OCI-LY3 (cell line): Measurements from ENCODE around the gene MARCHF4.
A peak's percentile ranks its signal among the peaks of the same experiment; 100 is the strongest.

ENCODE experiments used
- H2AFZ ChIP-seq: fragments of 200-600, 300-600 bp; shearing (Covaris generic); 2 replicates; pipeline ENCODE4 v1.6.0; 2014; ENCODE audit warnings: antibody characterized with exemption, low read depth, low read length
- H3K27ac ChIP-seq: fragments of 200-600, 300-600 bp; sonication (generic); 2 replicates; pipeline ENCODE4 v1.5.1; 2014; ENCODE audit warnings: mild to moderate bottlenecking, low read length, moderate library complexity, mixed read lengths
- H3K27me3 ChIP-seq: fragments of 200-600, 300-600 bp; sonication (generic); 2 replicates; pipeline ENCODE4 v1.6.1; 2014; ENCODE audit warnings: low read depth, low read length, mixed read lengths
- H3K36me3 ChIP-seq: fragments of 200-600, 300-600 bp; sonication (generic); replicated peaks from 2 replicates; pipeline ENCODE3; 2014; ENCODE audit warnings: low read depth, low read length, mixed read lengths
- H3K4me1 ChIP-seq: fragments of 300-600, 200-600 bp; sonication (generic); 2 replicates; pipeline ENCODE4 v1.6.1; 2014; ENCODE audit warnings: low read length, mixed read lengths
- H3K4me2 ChIP-seq: fragments of 200-600, 300-600 bp; sonication (generic); 2 replicates; pipeline ENCODE4 v1.6.1; 2014; ENCODE audit warnings: low read length, mixed read lengths
- H3K4me3 ChIP-seq: fragments of 300-600, 200-600 bp; sonication (generic); 2 replicates; pipeline ENCODE4 v1.5.1; 2014; ENCODE audit warnings: antibody characterized with exemption, mild to moderate bottlenecking, low read length, moderate library complexity
- H3K79me2 ChIP-seq: fragments of 300-600, 200-600 bp; shearing (Covaris generic); 2 replicates; pipeline ENCODE4 v1.6.1; 2014; ENCODE audit warnings: mild to moderate bottlenecking, low read length, mixed read lengths
- H3K9ac ChIP-seq: fragments of 300-600, 200-600 bp; shearing (Covaris generic); 2 replicates; pipeline ENCODE4 v1.6.0; 2014; ENCODE audit warnings: mild to moderate bottlenecking, low read length, moderate library complexity
- H3K9me3 ChIP-seq: fragments of 200-600, 300-600 bp; shearing (Covaris generic); 2 replicates; pipeline ENCODE4 v1.6.1; 2014; ENCODE audit warnings: low read length, mixed read lengths; ENCODE audit not compliant: insufficient read depth
- H4K20me1 ChIP-seq: fragments of 200-600, 300-600 bp; sonication (generic); 2 replicates; pipeline ENCODE4 v1.6.1; 2016; ENCODE audit warnings: low read length, mixed read lengths; ENCODE audit not compliant: insufficient read depth
- EZH2phosphoT487 ChIP-seq: fragments of 200-600 bp; shearing (Covaris generic); IDR thresholded peaks from 2 replicates; pipeline ENCODE4 v1.6.1; 2018; ENCODE audit warnings: antibody characterized with exemption, mixed run types, low read depth
- TF ChIP-seq, protein P1 (sequence below): fragments of 200-600, 300-600 bp; sonication (generic); IDR thresholded peaks from 2 replicates; pipeline ENCODE4 v1.5.1; 2014; ENCODE audit warnings: antibody characterized with exemption, low read length, low read depth

The MARCHF4 gene

GRCh38 chr2:216350214-216350791 is 22.0 kb downstream of the MARCHF4 start:
- no peaks in the 10 kb centered on the region for H3K36me3 ChIP-seq
- H2AFZ ChIP-seq, result no peak overlapping the region
- peaks cover 14% of the 10 kb centered on the region for H3K4me1 ChIP-seq
- H3K9me3 ChIP-seq, result no peaks in the 10 kb centered on the region
- TF ChIP-seq, protein P1, sequence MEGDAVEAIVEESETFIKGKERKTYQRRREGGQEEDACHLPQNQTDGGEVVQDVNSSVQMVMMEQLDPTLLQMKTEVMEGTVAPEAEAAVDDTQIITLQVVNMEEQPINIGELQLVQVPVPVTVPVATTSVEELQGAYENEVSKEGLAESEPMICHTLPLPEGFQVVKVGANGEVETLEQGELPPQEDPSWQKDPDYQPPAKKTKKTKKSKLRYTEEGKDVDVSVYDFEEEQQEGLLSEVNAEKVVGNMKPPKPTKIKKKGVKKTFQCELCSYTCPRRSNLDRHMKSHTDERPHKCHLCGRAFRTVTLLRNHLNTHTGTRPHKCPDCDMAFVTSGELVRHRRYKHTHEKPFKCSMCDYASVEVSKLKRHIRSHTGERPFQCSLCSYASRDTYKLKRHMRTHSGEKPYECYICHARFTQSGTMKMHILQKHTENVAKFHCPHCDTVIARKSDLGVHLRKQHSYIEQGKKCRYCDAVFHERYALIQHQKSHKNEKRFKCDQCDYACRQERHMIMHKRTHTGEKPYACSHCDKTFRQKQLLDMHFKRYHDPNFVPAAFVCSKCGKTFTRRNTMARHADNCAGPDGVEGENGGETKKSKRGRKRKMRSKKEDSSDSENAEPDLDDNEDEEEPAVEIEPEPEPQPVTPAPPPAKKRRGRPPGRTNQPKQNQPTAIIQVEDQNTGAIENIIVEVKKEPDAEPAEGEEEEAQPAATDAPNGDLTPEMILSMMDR, result no peak
- no peak for TF ChIP-seq EZH2phosphoT487
- H3K27ac ChIP-seq, result no peak overlapping the region
- H4K20me1 ChIP-seq, result no peaks in the 10 kb centered on the region
- no peak overlapping the region for H3K4me2 ChIP-seq
- H3K9ac ChIP-seq, result no peak overlapping the region
- no peaks in the 10 kb centered on the region for H3K27me3 ChIP-seq
- no peaks in the 10 kb centered on the region for H3K79me2 ChIP-seq
- no peak overlapping the region for H3K4me3 ChIP-seq

DNA sequence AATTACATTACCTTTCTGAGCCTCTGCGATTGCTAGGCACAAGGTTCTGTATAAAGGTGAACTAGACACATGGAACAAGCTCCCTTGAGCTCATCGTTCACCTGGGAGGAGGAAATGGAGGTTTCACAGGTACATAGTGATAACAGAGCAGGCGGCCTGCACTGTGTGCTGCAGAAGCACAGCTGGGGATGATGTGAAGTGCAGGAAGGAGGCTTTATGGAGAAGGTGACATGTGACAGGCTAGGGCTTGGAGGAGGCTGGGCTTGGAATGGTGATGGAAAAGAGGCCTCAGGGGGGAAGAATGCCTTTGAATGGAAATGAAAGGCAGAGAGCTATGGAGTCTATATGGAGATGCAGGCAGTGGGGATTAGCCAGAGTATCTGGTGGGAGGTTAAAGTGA is 22.9 kb downstream of the MARCHF4 start:
- Histone ChIP-seq H3K4me3 (no peak overlapping the region), H4K20me1 (no peaks in the 10 kb centered on the region), H3K9ac (no peak overlapping the region), H3K27ac (no peak overlapping the region), H3K27me3 (no peaks in the 10 kb centered on the region), H3K9me3 (no peaks in the 10 kb centered on the region), H3K4me1 (peaks cover 14% of the 10 kb centered on the region), H2AFZ (no peak overlapping the region), H3K4me2 (no peak overlapping the region), H3K36me3 (no peaks in the 10 kb centered on the region), H3K79me2 (no peaks in the 10 kb centered on the region)
- TF ChIP-seq, protein P1, result no peak
- TF ChIP-seq EZH2phosphoT487, result no peak

GRCh38 chr2:216348756-216349308 is 23.5 kb downstream of the MARCHF4 start:
- Histone ChIP-seq H3K4me1 (peaks cover 14% of the 10 kb centered on the region), H3K4me2 (no peak overlapping the region), H3K27me3 (no peaks in the 10 kb centered on the region), H3K79me2 (no peaks in the 10 kb centered on the region), H4K20me1 (no peaks in the 10 kb centered on the region), H3K36me3 (no peaks in the 10 kb centered on the region), H3K4me3 (no peak overlapping the region), H3K9ac (no peak overlapping the region), H2AFZ (no peak overlapping the region), H3K9me3 (no peaks in the 10 kb centered on the region), H3K27ac (no peak overlapping the region)
- no peak for TF ChIP-seq EZH2phosphoT487

GRCh38 chr2:216346781-216347180 is 25.5 kb downstream of the MARCHF4 start:
- H3K36me3 ChIP-seq, result no peaks in the 10 kb centered on the region
- 0 out of 2 replicates have a peak overlapping the region, but pooled peaks have one; percentile 18 for H2AFZ ChIP-seq
- TF ChIP-seq, protein P1, result no peak
- no peak for TF ChIP-seq EZH2phosphoT487
- no peaks in the 10 kb centered on the region for H4K20me1 ChIP-seq
- no peaks in the 10 kb centered on the region for H3K9me3 ChIP-seq
- peak overlapping the region; percentile 24 for H3K4me2 ChIP-seq
- H3K4me3 ChIP-seq, result no peak overlapping the region
- peaks cover 14% of the 10 kb centered on the region for H3K4me1 ChIP-seq
- H3K27ac ChIP-seq, result no peak overlapping the region
- H3K79me2 ChIP-seq, result no peaks in the 10 kb centered on the region
- no peaks in the 10 kb centered on the region for H3K27me3 ChIP-seq
- no peak overlapping the region for H3K9ac ChIP-seq
